Rectal smooth muscle tissue (tissue), 1 donor: Measurements from ENCODE around the gene ZXDB.
A peak's percentile ranks its signal among the peaks of the same experiment; 100 is the strongest.
"Not testable (repeated sequence)": the region's sequence is repeated elsewhere in the genome, so short reads cannot be mapped to it uniquely, and the experiment has no call there.

Source experiments
- H3K27ac ChIP-seq: one replicate; pipeline ENCODE4 v1.7.0; 2013; ENCODE audit warnings: low read depth, low read length, inconsistent platforms
- H3K27me3 ChIP-seq: one replicate; pipeline ENCODE4 v1.7.0; 2013; ENCODE audit warnings: low read length; ENCODE audit not compliant: control insufficient read depth, insufficient read depth
- H3K36me3 ChIP-seq: one replicate; pipeline ENCODE4 v1.7.0; 2013; ENCODE audit warnings: low read length; ENCODE audit not compliant: control insufficient read depth, insufficient read depth
- H3K4me1 ChIP-seq: one replicate; pipeline ENCODE4 v1.7.0; 2013; ENCODE audit warnings: low read length; ENCODE audit not compliant: control insufficient read depth, insufficient read depth
- H3K4me3 ChIP-seq: one replicate; pipeline ENCODE4 v1.7.0; 2013; ENCODE audit warnings: low read length
- H3K9ac ChIP-seq: one replicate; pipeline ENCODE4 v1.7.0; 2013; ENCODE audit warnings: low read length

Gene ZXDB

DNA sequence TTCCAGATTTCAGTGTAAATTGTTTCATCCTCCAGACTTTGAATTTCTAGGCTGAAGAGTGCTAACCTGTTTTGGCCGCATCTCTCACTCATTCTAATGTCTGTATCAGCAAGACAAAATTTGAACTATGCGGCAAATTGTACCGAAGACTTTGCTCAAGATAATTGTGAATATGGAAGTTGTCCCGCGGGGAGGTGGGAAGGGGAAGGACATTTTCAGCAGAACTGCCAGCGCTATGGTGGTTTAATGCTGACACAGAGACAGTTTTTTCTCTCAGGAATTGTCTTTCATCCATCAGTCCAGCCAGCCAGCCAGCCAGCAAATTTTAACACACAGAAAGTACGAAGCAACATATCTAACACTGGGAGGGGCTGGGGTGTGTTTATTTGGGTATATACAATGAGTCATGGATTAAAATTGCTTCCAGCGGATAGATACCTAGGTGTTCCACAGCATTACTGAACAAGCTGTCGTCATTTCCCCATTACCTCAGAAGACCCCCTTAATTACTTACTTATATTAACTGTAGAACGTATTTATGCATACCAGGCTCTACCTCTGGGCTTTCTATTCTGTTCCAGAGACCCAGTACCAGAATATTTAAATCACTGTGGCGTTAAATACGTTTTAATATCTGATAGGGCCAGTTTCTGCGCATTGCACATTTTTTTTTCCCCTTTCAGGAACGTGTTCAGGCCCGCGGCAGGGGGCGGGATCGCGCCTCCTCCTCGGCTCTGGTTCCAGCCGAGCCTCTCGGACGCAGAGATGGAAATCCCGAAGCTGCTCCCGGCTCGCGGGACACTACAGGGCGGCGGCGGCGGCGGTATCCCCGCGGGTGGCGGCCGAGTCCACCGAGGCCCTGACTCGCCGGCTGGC, at the start of gene ZXDB:
TSS of gene ZXDB (plus strand) at position 728 of the 876 bp plus-strand sequence. CDS start at position 766, 38 bp downstream.
- H3K27me3 ChIP-seq, H3K4me1 ChIP-seq, H3K36me3 ChIP-seq: not testable (repeated sequence)
- peak within 1 kb of the TSS; percentile 59 for H3K4me3 ChIP-seq
- H3K27ac ChIP-seq: peak within 1 kb of the TSS; percentile 83
- peak within 1 kb of the TSS; percentile 30 for H3K9ac ChIP-seq

DNA sequence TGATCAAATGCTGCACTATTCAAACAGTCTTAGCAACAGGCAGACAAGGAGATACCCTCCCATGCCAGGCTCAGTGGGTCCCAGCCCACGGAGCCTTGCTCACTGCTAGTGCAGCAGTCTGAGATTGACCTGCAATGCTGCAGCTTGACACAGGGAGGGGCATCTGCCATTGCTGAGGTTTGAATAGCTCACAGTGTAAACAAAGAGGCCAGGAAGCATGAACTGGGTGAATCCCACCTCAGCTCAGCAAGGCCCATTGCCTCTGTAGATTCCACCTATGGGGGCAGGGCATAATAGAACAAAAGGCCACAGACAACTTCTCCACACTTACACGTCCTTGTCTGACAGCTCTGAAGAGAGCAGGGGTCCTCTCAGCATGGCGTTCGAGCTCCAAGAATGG, 26.6 kb upstream of the ZXDB start:
- Histone ChIP-seq H3K27ac (no peak overlapping the region), H3K9ac (no peak overlapping the region), H3K36me3 (no peaks in the 10 kb centered on the region), H3K4me1 (no peaks in the 10 kb centered on the region), H3K4me3 (no peak overlapping the region), H3K27me3 (no peaks in the 10 kb centered on the region)

GRCh38 chrX:57573754-57574153, 18.1 kb upstream of the ZXDB start:
- H3K36me3 ChIP-seq: no peaks in the 10 kb centered on the region
- no peaks in the 10 kb centered on the region for H3K27me3 ChIP-seq
- H3K4me1 ChIP-seq: no peaks in the 10 kb centered on the region
- no peak overlapping the region for H3K9ac ChIP-seq
- H3K27ac ChIP-seq: no peak overlapping the region
- H3K4me3 ChIP-seq: no peak overlapping the region

DNA sequence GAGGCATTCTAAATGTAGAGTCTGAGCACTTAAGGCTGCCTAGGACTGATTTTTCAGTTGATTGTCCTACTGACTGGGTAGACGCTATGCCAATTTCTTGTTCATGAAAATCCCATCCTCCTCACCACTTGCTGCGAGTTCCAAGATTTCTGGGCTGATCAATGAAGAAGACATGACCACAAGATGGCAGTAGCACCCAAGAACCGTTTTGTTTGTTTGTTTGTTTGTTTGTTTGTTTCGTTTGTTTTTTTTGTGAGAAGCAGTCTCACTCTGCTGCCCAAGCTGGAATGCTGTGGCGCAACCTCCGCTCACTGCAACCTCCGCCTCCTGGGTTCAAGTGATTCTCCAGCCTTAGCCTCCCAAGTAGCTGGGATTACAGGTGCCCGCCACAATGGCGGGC, 8.9 kb upstream of the ZXDB start:
- not testable (repeated sequence) for H3K4me3 ChIP-seq, H3K4me1 ChIP-seq, H3K27ac ChIP-seq, H3K36me3 ChIP-seq, H3K27me3 ChIP-seq, H3K9ac ChIP-seq

DNA sequence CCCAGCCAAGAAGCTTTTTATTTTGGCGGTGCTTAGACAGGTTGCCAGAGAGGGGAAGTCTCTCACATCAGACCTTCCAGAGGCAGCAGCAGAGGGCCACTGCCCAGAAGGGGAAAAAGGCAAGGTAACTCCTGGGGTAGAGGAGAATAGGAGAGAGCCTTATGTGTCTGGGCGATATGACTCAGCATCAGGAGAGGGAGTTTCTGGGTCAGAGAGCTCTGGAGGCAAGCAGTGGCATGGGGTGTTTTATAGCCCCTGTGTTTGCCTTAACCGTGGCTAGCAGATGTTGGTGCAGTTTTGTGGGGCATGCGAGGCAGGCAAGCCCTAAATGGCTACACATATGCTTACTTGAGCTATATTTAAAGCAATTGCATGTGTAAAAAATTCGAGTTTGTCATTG, 8.3 kb upstream of the ZXDB start:
- no peaks in the 10 kb centered on the region for H3K36me3 ChIP-seq

GRCh38 chrX:57586360-57586759, 5.5 kb upstream of the ZXDB start:
- Histone ChIP-seq H3K4me3 (no peak overlapping the region), H3K4me1 (no peaks in the 10 kb centered on the region), H3K9ac (no peak overlapping the region)

More for the DNA sequence above, 8.3 kb upstream of the ZXDB start:
- Histone ChIP-seq H3K4me3 (no peak overlapping the region), H3K9ac (no peak overlapping the region), H3K4me1 (no peaks in the 10 kb centered on the region), H3K27me3 (no peaks in the 10 kb centered on the region), H3K27ac (no peak overlapping the region)

DNA sequence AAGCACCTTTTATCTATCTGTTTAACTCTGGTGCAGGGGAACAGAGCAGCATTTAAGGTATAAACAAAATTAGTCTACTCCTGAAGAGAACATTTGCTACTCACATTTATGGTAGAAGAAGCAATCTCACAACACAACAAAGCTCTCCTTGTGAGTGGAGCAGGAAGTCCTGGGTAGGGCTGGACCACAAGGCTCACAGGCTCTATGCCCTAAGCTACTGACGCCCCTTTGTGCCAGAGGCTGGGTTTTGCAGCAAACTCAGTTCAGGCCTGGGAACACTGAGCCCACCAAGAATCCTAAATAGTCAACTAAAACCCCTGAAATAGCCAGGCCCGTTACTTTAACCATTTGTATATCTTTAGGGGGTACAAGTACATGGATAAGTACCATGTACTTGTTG, 4.7 kb upstream of the ZXDB start:
- no peak overlapping the region for H3K9ac ChIP-seq
- H3K27me3 ChIP-seq: no peaks in the 10 kb centered on the region
- no peak overlapping the region for H3K4me3 ChIP-seq
- no peak overlapping the region for H3K27ac ChIP-seq
- H3K4me1 ChIP-seq: no peaks in the 10 kb centered on the region
- H3K36me3 ChIP-seq: no peaks in the 10 kb centered on the region

More at GRCh38 chrX:57586360-57586759, 5.5 kb upstream of the ZXDB start:
- no peaks in the 10 kb centered on the region for H3K36me3 ChIP-seq
- no peak overlapping the region for H3K27ac ChIP-seq
- no peaks in the 10 kb centered on the region for H3K27me3 ChIP-seq

DNA sequence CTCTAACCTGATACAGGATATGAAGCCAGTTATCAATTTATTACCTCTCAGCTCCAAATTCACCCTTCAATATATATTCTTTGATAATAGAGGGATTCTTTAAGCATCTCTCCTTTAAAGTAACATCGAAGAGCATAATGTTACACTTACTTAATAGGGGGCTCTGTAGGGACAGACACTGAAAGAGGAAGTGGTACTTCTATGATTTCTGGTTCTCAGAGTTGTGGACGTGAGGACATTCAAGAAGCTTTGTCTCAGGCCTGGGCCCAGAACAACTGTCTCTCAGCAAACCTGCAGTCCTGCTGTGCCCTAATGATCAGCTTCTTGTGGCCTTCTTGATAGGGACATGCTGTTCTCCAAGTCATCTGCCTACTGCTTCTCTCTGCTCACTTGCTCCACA, 4.2 kb upstream of the ZXDB start:
- Histone ChIP-seq H3K4me1 (no peaks in the 10 kb centered on the region), H3K27ac (no peak overlapping the region), H3K36me3 (no peaks in the 10 kb centered on the region), H3K27me3 (no peaks in the 10 kb centered on the region), H3K4me3 (no peak overlapping the region), H3K9ac (no peak overlapping the region)

DNA sequence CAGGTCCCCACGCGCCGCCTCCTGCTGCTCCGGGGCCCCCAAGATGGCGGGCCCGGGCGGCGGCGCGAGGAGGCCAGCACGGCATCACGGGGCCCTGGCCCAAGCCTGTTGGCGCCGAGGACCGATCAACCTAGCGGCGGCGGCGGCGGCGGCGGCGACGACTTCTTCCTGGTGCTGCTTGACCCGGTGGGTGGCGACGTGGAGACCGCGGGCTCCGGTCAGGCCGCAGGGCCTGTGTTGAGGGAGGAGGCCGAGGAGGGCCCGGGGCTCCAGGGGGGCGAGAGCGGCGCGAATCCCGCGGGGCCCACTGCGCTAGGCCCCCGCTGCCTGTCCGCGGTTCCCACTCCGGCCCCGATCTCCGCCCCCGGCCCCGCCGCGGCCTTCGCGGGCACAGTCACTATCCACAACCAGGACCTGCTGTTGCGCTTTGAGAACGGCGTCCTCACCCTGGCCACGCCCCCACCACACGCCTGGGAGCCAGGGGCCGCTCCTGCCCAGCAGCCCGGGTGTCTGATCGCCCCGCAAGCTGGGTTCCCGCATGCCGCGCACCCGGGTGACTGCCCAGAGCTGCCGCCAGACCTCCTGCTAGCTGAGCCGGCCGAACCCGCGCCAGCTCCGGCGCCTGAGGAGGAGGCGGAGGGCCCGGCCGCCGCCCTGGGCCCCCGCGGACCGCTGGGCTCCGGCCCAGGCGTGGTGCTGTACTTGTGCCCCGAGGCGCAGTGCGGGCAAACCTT, 516 bp downstream of the ZXDB start:
- not testable (repeated sequence) for H3K27me3 ChIP-seq, H3K4me1 ChIP-seq, H3K36me3 ChIP-seq
- H3K27ac ChIP-seq: peak overlapping the region; percentile 83
- H3K4me3 ChIP-seq: peak overlapping the region; percentile 59
- peak overlapping the region; percentile 30 for H3K9ac ChIP-seq

DNA sequence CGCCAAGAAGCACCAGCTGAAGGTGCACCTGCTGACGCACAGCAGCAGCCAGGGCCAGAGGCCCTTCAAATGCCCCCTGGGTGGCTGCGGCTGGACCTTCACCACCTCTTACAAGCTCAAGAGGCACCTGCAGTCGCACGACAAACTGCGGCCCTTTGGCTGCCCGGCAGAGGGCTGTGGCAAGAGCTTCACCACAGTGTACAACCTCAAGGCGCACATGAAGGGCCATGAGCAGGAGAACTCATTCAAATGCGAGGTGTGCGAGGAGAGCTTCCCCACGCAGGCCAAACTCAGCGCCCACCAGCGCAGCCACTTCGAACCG, 1.0 kb downstream of the ZXDB start:
- H3K27me3 ChIP-seq, H3K36me3 ChIP-seq, H3K4me1 ChIP-seq: not testable (repeated sequence)
- H3K4me3 ChIP-seq: peak overlapping the region; percentile 59
- H3K27ac ChIP-seq: peak overlapping the region; percentile 83
- peak overlapping the region; percentile 30 for H3K9ac ChIP-seq

GRCh38 chrX:57595381-57595811, 3.6 kb downstream of the ZXDB start:
- peaks cover 3% of the 10 kb centered on the region for H3K4me1 ChIP-seq
- no peak overlapping the region for H3K9ac ChIP-seq
- no peaks in the 10 kb centered on the region for H3K27me3 ChIP-seq
- no peak overlapping the region for H3K27ac ChIP-seq
- H3K36me3 ChIP-seq: no peaks in the 10 kb centered on the region
- peak overlapping the region; percentile 2 for H3K4me3 ChIP-seq

DNA sequence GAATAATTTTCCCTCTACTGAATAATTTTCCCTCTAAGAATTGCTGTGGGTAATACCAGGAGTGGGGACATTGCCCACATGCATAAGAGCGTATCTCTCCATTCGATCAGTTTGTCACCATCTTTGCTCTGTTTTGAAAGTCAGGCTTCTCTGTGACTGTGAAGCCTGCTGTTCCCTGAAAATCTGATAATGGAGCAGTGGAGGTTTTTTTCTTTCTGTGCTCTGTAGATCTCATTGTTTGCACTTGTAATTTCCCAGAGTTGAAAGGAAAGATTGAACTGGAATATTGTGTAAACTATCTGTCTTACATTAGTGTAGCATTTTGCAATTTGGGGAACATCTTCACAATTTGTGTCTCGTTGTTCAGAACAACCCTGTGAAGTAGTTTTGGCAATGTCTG, 4.3 kb downstream of the ZXDB start:
- Histone ChIP-seq H3K27me3 (no peaks in the 10 kb centered on the region), H3K9ac (no peak overlapping the region), H3K4me3 (peak overlapping the region; percentile 31), H3K36me3 (no peaks in the 10 kb centered on the region), H3K27ac (no peak overlapping the region), H3K4me1 (peaks cover 3% of the 10 kb centered on the region)

DNA sequence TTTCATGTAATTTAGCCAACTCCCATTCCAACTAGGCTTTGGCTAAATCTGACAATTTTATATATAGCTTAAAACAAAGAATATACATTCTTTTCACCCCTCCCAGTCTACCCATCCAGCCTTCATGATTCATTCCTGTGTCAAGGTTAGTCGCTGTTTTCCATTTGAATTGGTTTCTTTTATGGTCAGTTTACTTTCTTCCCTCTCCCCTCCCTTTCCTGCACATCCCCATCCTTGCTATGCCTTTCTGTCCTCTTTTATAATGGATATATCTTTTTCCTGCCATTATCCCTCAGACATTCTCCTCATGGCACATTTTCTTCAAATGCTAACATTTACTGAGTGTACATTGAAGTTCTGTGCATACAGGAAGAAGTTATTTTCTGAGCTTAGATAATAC, 4.7 kb downstream of the ZXDB start:
- H3K9ac ChIP-seq: no peak overlapping the region
- no peak overlapping the region for H3K4me3 ChIP-seq
- H3K27ac ChIP-seq: no peak overlapping the region
- H3K4me1 ChIP-seq: peaks cover 3% of the 10 kb centered on the region
- no peaks in the 10 kb centered on the region for H3K27me3 ChIP-seq
- no peaks in the 10 kb centered on the region for H3K36me3 ChIP-seq
